Neural progenitor cell (in vitro differentiated cells): Measurements from ENCODE around the gene VTN. TPM values are rescaled to one million over a fixed set of nuclear protein-coding genes. Genes with fewer than 3 reads are reported as not detected.

Experiments
- DNase-seq: peaks from one replicate; pipeline ENCODE4 v3.0.0-alpha.2; 2016; ENCODE audit warnings: low spot score
- H2AFZ ChIP-seq: fragments of 200-600 bp; sonication (generic); replicated peaks from 2 replicates; pipeline ENCODE4 v1.6.1; 2016; ENCODE audit warnings: antibody characterized with exemption
- H3F3A ChIP-seq: fragments of 200-600 bp; sonication (generic); 2 replicates; pipeline ENCODE4 v1.6.1; 2016; ENCODE audit warnings: antibody characterized with exemption, low read depth
- H3K27ac ChIP-seq: fragments of 200-600 bp; sonication (generic); 2 replicates; pipeline ENCODE4 v1.5.1; 2016; ENCODE audit warnings: mild to moderate bottlenecking
- H3K27me3 ChIP-seq: fragments of 200-600 bp; sonication (generic); 2 replicates; pipeline ENCODE4 v1.6.1; 2016; ENCODE audit warnings: mild to moderate bottlenecking, moderate library complexity
- H3K36me3 ChIP-seq: fragments of 200-600 bp; sonication (generic); 2 replicates; pipeline ENCODE4 v1.5.1; 2016
- H3K4me1 ChIP-seq: fragments of 200-600 bp; sonication (generic); 2 replicates; pipeline ENCODE4 v1.6.1; 2016; ENCODE audit warnings: mixed run types
- H3K4me2 ChIP-seq: fragments of 200-600 bp; sonication (generic); 2 replicates; pipeline ENCODE4 v1.6.1; 2016
- H3K4me3 ChIP-seq: fragments of 200-600 bp; sonication (generic); 2 replicates; pipeline ENCODE4 v1.5.1; 2016
- H3K79me2 ChIP-seq: fragments of 200-600 bp; sonication (generic); 2 replicates; pipeline ENCODE4 v1.6.1; 2016; ENCODE audit warnings: low read depth
- H3K9ac ChIP-seq: fragments of 200-600 bp; sonication (generic); 2 replicates; pipeline ENCODE4 v1.6.1; 2016
- H3K9me3 ChIP-seq: fragments of 200-600 bp; sonication (generic); 2 replicates; pipeline ENCODE4 v1.5.1; 2016; ENCODE audit warnings: low read depth
- H4K20me1 ChIP-seq: fragments of 200-600 bp; sonication (generic); 2 replicates; pipeline ENCODE4 v1.6.1; 2016; ENCODE audit warnings: low read depth
- H3K27ac Mint-ChIP-seq: 3 replicates; pipeline ENCODE4 v1.8.0; 2021; ENCODE audit warnings: mixed read lengths
- H3K27me3 Mint-ChIP-seq: 2 replicates; pipeline ENCODE4 v1.8.0; 2022; ENCODE audit warnings: low read depth, mild to moderate bottlenecking, inconsistent platforms, moderate library complexity, mixed read lengths; ENCODE audit not compliant: insufficient read depth
- H3K36me3 Mint-ChIP-seq: 3 replicates; pipeline ENCODE4 v1.8.0; 2021; ENCODE audit warnings: mixed read lengths
- H3K4me1 Mint-ChIP-seq: 3 replicates; pipeline ENCODE4 v1.8.0; 2021; ENCODE audit warnings: mixed read lengths
- H3K4me3 Mint-ChIP-seq: 3 replicates; pipeline ENCODE4 v1.8.0; 2021; ENCODE audit warnings: mild to moderate bottlenecking, moderate library complexity, mixed read lengths
- H3K9me3 Mint-ChIP-seq: 3 replicates; pipeline ENCODE4 v1.8.0; 2020; ENCODE audit warnings: mixed read lengths
- CTCF ChIP-seq: fragments of 200-600 bp; sonication (generic); IDR thresholded peaks from 2 replicates; pipeline ENCODE4 v1.5.1; 2017; ENCODE audit warnings: antibody characterized with exemption, mild to moderate bottlenecking
- EZH2 ChIP-seq: fragments of 200-600 bp; sonication (generic); IDR thresholded peaks from 2 replicates; pipeline ENCODE4 v1.6.1; 2017; ENCODE audit warnings: antibody characterized with exemption, mild to moderate bottlenecking, moderate library complexity
- EZH2phosphoT487 ChIP-seq: fragments of 200-600 bp; sonication (generic); IDR thresholded peaks from 2 replicates; pipeline ENCODE4 v1.6.1; 2017; ENCODE audit warnings: antibody characterized with exemption
- total RNA-seq: library from RNA; depleted of rRNA; stranded (reverse); fragments of >200 nt; gene quantifications from 2 replicates; pipeline ENCODE4 v1.2.3, GENCODE V29; 2015; ENCODE audit warnings: low replicate concordance

Gene VTN
- total RNA-seq, 1 donor from 2014 or later = 1.2 TPM

GRCh38 chr17:28334666-28335200 lies 35.4 kb downstream of the VTN start:
- H3K9me3 Mint-ChIP-seq = no peaks in the 10 kb centered on the region
- TF ChIP-seq CTCF = no peak
- TF ChIP-seq EZH2 = no peak
- TF ChIP-seq EZH2phosphoT487 = no peak
- no peak overlapping the region for H3K27ac ChIP-seq

DNA sequence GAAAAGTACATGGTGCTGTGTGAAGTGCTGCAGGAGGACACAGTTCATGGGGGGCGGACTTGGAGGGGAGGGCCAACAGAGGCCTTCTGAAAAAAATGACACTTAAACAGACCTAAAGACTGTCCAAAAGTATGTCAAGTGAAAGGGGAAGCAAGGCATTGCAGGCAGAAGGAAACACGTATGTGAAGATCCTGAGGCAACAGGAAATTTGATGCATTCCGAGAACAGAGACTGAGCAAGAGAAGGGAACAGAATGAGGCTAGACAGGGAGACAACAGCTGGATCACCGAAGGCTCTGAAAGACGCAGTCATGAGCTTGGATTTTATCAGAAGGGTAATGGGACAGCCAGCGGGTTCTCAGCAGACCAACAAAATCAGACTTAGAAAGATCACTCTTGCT lies 35.9 kb downstream of the VTN start:
- Mint-ChIP-seq H3K4me1 (peaks cover 31% of the 10 kb centered on the region), H3K36me3 (peaks cover 5% of the 10 kb centered on the region), H3K27ac (peak overlapping the region; percentile 35), H3K27me3 (peaks cover 2% of the 10 kb centered on the region), H3K9me3 (no peaks in the 10 kb centered on the region), H3K4me3 (peak overlapping the region; percentile 98)
- peaks cover 29% of the 10 kb centered on the region for H4K20me1 ChIP-seq
- H3K9ac ChIP-seq = no peak overlapping the region
- no peak overlapping the region for H3K27ac ChIP-seq
- H3K4me1 ChIP-seq = peaks cover 6% of the 10 kb centered on the region
- no peaks in the 10 kb centered on the region for H3K36me3 ChIP-seq
- no peaks in the 10 kb centered on the region for H3K9me3 ChIP-seq
- no peak for DNase-seq
- peaks cover 29% of the 10 kb centered on the region for H3F3A ChIP-seq
- H3K27me3 ChIP-seq = no peaks in the 10 kb centered on the region
- H3K4me3 ChIP-seq = peak overlapping the region; percentile 82
- no peak overlapping the region for H2AFZ ChIP-seq
- no peak for TF ChIP-seq EZH2phosphoT487
- TF ChIP-seq CTCF = no peak
- no peak for TF ChIP-seq EZH2
- peaks cover 44% of the 10 kb centered on the region for H3K79me2 ChIP-seq
- H3K4me2 ChIP-seq = peak overlapping the region; percentile 83

More at GRCh38 chr17:28334666-28335200, 35.4 kb downstream of the VTN start:
- Histone ChIP-seq H3K36me3 (no peaks in the 10 kb centered on the region), H4K20me1 (peaks cover 29% of the 10 kb centered on the region), H3K4me1 (peaks cover 6% of the 10 kb centered on the region), H3K4me2 (peak overlapping the region; percentile 83), H3K27me3 (no peaks in the 10 kb centered on the region), H3K4me3 (peak overlapping the region; percentile 82), H3F3A (peaks cover 25% of the 10 kb centered on the region), H3K79me2 (peaks cover 44% of the 10 kb centered on the region), H3K9ac (peak overlapping the region; percentile 63), H2AFZ (peak overlapping the region; percentile 93), H3K9me3 (no peaks in the 10 kb centered on the region)
- Mint-ChIP-seq H3K27ac (peak overlapping the region; percentile 35), H3K4me1 (peaks cover 31% of the 10 kb centered on the region), H3K36me3 (peaks cover 5% of the 10 kb centered on the region), H3K27me3 (peaks cover 2% of the 10 kb centered on the region), H3K4me3 (peak overlapping the region; percentile 98)
- DNase-seq = no peak

DNA sequence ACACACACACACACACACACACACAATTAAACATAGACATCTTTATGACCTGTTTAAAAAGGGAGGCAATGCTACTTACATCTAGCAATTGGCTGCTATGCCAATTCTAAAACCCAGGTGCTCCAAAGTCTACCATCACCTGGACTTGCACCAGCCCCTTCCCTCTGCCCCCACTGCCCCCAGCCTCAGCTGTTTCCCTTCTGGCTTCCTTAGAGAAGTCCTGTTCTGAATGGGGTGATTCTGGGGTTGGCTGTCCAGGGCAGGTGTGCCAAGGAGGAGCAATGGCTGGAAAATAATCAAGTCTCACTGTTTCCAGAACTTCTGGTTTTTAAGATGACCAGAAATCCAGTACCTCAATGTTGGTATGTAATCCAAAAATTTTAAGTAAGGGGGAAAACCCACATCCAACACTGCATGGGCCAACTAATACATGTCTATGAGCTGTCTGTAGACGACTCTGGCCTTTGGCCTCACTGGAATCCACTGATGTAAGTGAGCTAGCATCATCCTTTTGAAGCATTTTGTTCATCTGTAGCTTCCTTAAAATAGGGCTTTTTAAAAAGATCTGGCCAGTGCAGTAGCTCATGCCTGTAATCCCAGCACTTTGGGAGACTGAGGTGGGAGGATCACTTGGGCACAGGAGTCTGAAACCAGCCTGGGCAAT lies 36.9 kb downstream of the VTN start:
- Histone ChIP-seq H4K20me1 (peaks cover 24% of the 10 kb centered on the region), H3K79me2 (peaks cover 43% of the 10 kb centered on the region), H3K4me2 (no peak overlapping the region), H2AFZ (no peak overlapping the region), H3F3A (peaks cover 39% of the 10 kb centered on the region), H3K36me3 (no peaks in the 10 kb centered on the region), H3K9me3 (no peaks in the 10 kb centered on the region), H3K27ac (no peak overlapping the region), H3K27me3 (no peaks in the 10 kb centered on the region), H3K9ac (no peak overlapping the region), H3K4me3 (no peak overlapping the region), H3K4me1 (peaks cover 6% of the 10 kb centered on the region)
- H3K4me3 Mint-ChIP-seq = peak overlapping the region; percentile 98
- H3K27me3 Mint-ChIP-seq = peaks cover 2% of the 10 kb centered on the region
- peaks cover 4% of the 10 kb centered on the region for H3K36me3 Mint-ChIP-seq
- no peaks in the 10 kb centered on the region for H3K9me3 Mint-ChIP-seq
- TF ChIP-seq CTCF (no peak), EZH2phosphoT487 (no peak), EZH2 (no peak)
- no peak overlapping the region for H3K27ac Mint-ChIP-seq
- DNase-seq = no peak
- peaks cover 35% of the 10 kb centered on the region for H3K4me1 Mint-ChIP-seq
